A549 (cell line): ENCODE data around the gene KCNA2.
A peak's percentile ranks its signal among the peaks of the same experiment; 100 is the strongest.

Experiments
- EP300 ChIP-seq, 2 experiments: fragments of >200 bp; sonication (Bioruptor Twin); formaldehyde crosslinking; IDR thresholded peaks; 2 replicates in 1 of 2; 3 replicates in 1 of 2; pipeline ENCODE4 v1.6.1; 2016 to 2017
- GATA3 ChIP-seq: IDR thresholded peaks from 2 replicates; pipeline ENCODE4 v1.6.1; 2012; ENCODE audit warnings: borderline replicate concordance
- NFE2L2 ChIP-seq: fragments of 150-350 bp; conservative IDR thresholded peaks from 2 replicates; pipeline ENCODE4 v1.6.1; 2014; ENCODE audit warnings: low read length
- POLR2A ChIP-seq: IDR thresholded peaks from 2 replicates; pipeline ENCODE4 v1.6.1; 2012; ENCODE audit warnings: mild to moderate bottlenecking, low read length
- SREBF2 ChIP-seq: fragments of 450-650 bp; IDR thresholded peaks from 2 replicates; pipeline ENCODE4 v1.6.1; 2014; ENCODE audit warnings: mild to moderate bottlenecking, moderate library complexity
- ZNF302 ChIP-seq: fragments of 250-450 bp; sonication (Bioruptor Pico); IDR thresholded peaks from 2 replicates; pipeline ENCODE4 v1.9.0; 2021; ENCODE audit warnings: inconsistent platforms, mild to moderate bottlenecking, moderate library complexity
- TF ChIP-seq, protein P1 (sequence below): fragments of >200 bp; sonication (Bioruptor Twin); formaldehyde crosslinking; IDR thresholded peaks from 3 replicates; pipeline ENCODE4 v1.5.1; 2016
- TF ChIP-seq, protein P2 (sequence below): fragments of 200-600 bp; sonication (generic); IDR thresholded peaks from 2 replicates; pipeline ENCODE4 v1.6.1; 2016; ENCODE audit warnings: antibody characterized with exemption, mild to moderate bottlenecking, moderate library complexity
- TF ChIP-seq, protein P3 (sequence below): IDR thresholded peaks from 2 replicates; pipeline ENCODE4 v1.6.1; 2012
- TF ChIP-seq, protein P4 (sequence below): fragments of 450-650 bp; IDR thresholded peaks from 2 replicates; pipeline ENCODE4 v1.6.1; 2014; ENCODE audit warnings: antibody characterized with exemption

DNA sequence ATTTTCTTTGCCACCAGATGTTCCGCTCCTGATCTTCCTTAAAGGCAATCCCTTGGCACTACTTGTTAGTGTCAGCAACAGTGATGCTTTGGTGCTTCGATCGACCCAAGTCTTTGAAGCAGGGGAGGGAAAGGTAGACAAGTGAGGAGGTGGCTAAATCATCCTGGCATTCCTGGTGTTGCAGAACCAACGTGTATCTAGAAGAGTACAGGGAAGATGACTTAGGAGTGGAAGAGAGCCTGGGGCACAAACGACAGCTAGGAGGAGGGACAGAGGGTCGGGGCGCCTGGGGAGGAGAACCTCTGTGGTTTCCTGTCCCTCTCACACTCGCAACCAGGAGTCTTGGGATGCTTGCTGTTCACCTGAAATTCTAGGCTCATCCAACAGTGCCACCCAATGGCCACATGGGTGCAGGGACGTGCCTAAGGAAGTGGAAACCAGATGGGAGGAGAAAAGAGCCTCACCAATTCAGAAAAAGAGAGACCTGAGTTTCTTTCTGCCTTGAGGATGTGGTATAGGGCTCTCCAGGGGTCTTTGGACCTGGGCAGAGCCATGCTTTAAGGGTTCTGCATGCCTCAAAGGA lies 9.5 kb upstream of the KCNA2 start:
- TF ChIP-seq, protein P1, sequence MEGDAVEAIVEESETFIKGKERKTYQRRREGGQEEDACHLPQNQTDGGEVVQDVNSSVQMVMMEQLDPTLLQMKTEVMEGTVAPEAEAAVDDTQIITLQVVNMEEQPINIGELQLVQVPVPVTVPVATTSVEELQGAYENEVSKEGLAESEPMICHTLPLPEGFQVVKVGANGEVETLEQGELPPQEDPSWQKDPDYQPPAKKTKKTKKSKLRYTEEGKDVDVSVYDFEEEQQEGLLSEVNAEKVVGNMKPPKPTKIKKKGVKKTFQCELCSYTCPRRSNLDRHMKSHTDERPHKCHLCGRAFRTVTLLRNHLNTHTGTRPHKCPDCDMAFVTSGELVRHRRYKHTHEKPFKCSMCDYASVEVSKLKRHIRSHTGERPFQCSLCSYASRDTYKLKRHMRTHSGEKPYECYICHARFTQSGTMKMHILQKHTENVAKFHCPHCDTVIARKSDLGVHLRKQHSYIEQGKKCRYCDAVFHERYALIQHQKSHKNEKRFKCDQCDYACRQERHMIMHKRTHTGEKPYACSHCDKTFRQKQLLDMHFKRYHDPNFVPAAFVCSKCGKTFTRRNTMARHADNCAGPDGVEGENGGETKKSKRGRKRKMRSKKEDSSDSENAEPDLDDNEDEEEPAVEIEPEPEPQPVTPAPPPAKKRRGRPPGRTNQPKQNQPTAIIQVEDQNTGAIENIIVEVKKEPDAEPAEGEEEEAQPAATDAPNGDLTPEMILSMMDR, result peak; percentile 66
- TF ChIP-seq NFE2L2, result no peak
- TF ChIP-seq, protein P2, sequence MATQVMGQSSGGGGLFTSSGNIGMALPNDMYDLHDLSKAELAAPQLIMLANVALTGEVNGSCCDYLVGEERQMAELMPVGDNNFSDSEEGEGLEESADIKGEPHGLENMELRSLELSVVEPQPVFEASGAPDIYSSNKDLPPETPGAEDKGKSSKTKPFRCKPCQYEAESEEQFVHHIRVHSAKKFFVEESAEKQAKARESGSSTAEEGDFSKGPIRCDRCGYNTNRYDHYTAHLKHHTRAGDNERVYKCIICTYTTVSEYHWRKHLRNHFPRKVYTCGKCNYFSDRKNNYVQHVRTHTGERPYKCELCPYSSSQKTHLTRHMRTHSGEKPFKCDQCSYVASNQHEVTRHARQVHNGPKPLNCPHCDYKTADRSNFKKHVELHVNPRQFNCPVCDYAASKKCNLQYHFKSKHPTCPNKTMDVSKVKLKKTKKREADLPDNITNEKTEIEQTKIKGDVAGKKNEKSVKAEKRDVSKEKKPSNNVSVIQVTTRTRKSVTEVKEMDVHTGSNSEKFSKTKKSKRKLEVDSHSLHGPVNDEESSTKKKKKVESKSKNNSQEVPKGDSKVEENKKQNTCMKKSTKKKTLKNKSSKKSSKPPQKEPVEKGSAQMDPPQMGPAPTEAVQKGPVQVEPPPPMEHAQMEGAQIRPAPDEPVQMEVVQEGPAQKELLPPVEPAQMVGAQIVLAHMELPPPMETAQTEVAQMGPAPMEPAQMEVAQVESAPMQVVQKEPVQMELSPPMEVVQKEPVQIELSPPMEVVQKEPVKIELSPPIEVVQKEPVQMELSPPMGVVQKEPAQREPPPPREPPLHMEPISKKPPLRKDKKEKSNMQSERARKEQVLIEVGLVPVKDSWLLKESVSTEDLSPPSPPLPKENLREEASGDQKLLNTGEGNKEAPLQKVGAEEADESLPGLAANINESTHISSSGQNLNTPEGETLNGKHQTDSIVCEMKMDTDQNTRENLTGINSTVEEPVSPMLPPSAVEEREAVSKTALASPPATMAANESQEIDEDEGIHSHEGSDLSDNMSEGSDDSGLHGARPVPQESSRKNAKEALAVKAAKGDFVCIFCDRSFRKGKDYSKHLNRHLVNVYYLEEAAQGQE, result no peak
- TF ChIP-seq, protein P3, sequence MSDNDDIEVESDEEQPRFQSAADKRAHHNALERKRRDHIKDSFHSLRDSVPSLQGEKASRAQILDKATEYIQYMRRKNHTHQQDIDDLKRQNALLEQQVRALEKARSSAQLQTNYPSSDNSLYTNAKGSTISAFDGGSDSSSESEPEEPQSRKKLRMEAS, result no peak
- no peak for TF ChIP-seq POLR2A
- TF ChIP-seq ZNF302 (CRISPR knock-in tag), result no peak
- no peak for TF ChIP-seq GATA3
- TF ChIP-seq, protein P4, sequence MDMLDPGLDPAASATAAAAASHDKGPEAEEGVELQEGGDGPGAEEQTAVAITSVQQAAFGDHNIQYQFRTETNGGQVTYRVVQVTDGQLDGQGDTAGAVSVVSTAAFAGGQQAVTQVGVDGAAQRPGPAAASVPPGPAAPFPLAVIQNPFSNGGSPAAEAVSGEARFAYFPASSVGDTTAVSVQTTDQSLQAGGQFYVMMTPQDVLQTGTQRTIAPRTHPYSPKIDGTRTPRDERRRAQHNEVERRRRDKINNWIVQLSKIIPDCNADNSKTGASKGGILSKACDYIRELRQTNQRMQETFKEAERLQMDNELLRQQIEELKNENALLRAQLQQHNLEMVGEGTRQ, result no peak
- TF ChIP-seq EP300 (IDR thresholded peaks at IDR 0.05), result no peak
- TF ChIP-seq SREBF2, result no peak
